ENCODE measurements around the gene CRYZL1.

GRCh38 chr21:33641352-33642026 lies at the start of gene CRYZL1:
- TF ChIP-seq CTCF (conservative IDR thresholded peaks at IDR 0.05; ENCODE audit: low read depth, low read length) (no peak), EZH2 (IDR thresholded peaks at IDR 0.05; ENCODE audit: borderline replicate concordance, low read depth, low read length, poor library complexity, severe bottlenecking) (no peak)
